LNCAP (cell line): ENCODE data around the gene PIK3R6.

Source experiments
- CTCF ChIP-seq: fragments of 450-650 bp; IDR thresholded peaks from 2 replicates; pipeline ENCODE4 v1.5.1; 2017; ENCODE audit warnings: mild to moderate bottlenecking

PIK3R6 gene

GRCh38 chr17:8829036-8829941 is 38.2 kb downstream of the PIK3R6 start:
- no peak for TF ChIP-seq CTCF

GRCh38 chr17:8828517-8828875 is 39.0 kb downstream of the PIK3R6 start:
- no peak for TF ChIP-seq CTCF

GRCh38 chr17:8826808-8827435 is 40.6 kb downstream of the PIK3R6 start:
- TF ChIP-seq CTCF: no peak

- TF ChIP-seq CTCF: no peak
Observed at GRCh38 chr17:8825802-8826201, 41.7 kb downstream of the PIK3R6 start.

- TF ChIP-seq CTCF: no peak
Observed at GRCh38 chr17:8823279-8823678, 44.2 kb downstream of the PIK3R6 start.

- no peak for TF ChIP-seq CTCF
Observed at GRCh38 chr17:8822401-8823035, 45.0 kb downstream of the PIK3R6 start.

- no peak for TF ChIP-seq CTCF
Observed at GRCh38 chr17:8821446-8822105, 45.9 kb downstream of the PIK3R6 start.
